ENCODE data around the gene CYBRD1.

- no peak for TF ChIP-seq CTCF (IDR thresholded peaks at IDR 0.05)
- TF ChIP-seq POLR2A (IDR thresholded peaks at IDR 0.05), result no peak
These were observed 64.9 kb downstream of the CYBRD1 start for GRCh38 chr2:171587132-171587531.
